ENCODE measurements around the gene ABCD3. TPM values are rescaled to one million over a fixed set of nuclear protein-coding genes. Genes with fewer than 3 reads are reported as not detected.

ABCD3 gene
- total and polyA plus RNA-seq, 2 of the 13 experiments (the other 11 are each of a cell fraction or from before 2014, with no cell fraction given), result 27.5 to 166 TPM

DNA sequence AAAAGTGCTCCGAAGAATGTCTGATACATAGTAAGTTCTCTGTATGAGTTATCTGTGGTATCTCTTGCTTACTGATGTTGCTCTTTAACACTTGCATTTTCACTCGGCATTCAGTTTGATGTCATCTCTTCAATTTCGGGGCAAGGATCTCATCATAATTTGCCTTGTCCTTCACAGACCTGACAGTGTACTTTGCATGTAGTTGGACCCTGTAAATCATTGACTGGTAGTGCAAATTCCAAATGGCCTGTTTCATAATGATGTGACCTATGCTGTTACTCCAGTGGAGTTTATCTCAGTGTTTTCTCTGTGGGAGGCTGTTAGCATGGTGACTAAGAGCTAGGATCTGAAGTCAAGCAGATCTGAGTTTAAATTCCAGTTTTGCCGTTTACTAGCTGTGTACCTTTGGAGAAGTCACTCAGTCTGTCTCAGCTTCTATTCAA is 34.2 kb upstream of the ABCD3 start (continued):
- TF ChIP-seq, protein P1, sequence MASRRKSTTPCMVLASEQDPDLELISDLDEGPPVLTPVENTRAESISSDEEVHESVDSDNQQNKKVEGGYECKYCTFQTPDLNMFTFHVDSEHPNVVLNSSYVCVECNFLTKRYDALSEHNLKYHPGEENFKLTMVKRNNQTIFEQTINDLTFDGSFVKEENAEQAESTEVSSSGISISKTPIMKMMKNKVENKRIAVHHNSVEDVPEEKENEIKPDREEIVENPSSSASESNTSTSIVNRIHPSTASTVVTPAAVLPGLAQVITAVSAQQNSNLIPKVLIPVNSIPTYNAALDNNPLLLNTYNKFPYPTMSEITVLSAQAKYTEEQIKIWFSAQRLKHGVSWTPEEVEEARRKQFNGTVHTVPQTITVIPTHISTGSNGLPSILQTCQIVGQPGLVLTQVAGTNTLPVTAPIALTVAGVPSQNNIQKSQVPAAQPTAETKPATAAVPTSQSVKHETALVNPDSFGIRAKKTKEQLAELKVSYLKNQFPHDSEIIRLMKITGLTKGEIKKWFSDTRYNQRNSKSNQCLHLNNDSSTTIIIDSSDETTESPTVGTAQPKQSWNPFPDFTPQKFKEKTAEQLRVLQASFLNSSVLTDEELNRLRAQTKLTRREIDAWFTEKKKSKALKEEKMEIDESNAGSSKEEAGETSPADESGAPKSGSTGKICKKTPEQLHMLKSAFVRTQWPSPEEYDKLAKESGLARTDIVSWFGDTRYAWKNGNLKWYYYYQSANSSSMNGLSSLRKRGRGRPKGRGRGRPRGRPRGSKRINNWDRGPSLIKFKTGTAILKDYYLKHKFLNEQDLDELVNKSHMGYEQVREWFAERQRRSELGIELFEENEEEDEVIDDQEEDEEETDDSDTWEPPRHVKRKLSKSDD (CRISPR knock-in tag; IDR thresholded peaks at IDR 0.05; ENCODE audit: low read depth), result peak; percentile 98
- TF ChIP-seq MBD4 (IDR thresholded peaks at IDR 0.05; ENCODE audit: borderline replicate concordance, low read length), result no peak
- TF ChIP-seq, protein P2, sequence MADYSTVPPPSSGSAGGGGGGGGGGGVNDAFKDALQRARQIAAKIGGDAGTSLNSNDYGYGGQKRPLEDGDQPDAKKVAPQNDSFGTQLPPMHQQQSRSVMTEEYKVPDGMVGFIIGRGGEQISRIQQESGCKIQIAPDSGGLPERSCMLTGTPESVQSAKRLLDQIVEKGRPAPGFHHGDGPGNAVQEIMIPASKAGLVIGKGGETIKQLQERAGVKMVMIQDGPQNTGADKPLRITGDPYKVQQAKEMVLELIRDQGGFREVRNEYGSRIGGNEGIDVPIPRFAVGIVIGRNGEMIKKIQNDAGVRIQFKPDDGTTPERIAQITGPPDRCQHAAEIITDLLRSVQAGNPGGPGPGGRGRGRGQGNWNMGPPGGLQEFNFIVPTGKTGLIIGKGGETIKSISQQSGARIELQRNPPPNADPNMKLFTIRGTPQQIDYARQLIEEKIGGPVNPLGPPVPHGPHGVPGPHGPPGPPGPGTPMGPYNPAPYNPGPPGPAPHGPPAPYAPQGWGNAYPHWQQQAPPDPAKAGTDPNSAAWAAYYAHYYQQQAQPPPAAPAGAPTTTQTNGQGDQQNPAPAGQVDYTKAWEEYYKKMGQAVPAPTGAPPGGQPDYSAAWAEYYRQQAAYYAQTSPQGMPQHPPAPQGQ (CRISPR knock-in tag; IDR thresholded peaks at IDR 0.05; ENCODE audit: borderline replicate concordance), result no peak
- no peak for TF ChIP-seq ZNF17 (CRISPR knock-in tag; IDR thresholded peaks at IDR 0.05)
- peak; percentile 96 for TF ChIP-seq GATAD2A (CRISPR knock-in tag; IDR thresholded peaks at IDR 0.05)
- TF ChIP-seq SP1 (IDR thresholded peaks at IDR 0.05), result no peak
- peak; percentile 17; the same call in 1 of the 2 replicates for TF ChIP-seq SP1 (CRISPR knock-in tag; IDR thresholded peaks at IDR 0.05)
- TF ChIP-seq, protein P3, sequence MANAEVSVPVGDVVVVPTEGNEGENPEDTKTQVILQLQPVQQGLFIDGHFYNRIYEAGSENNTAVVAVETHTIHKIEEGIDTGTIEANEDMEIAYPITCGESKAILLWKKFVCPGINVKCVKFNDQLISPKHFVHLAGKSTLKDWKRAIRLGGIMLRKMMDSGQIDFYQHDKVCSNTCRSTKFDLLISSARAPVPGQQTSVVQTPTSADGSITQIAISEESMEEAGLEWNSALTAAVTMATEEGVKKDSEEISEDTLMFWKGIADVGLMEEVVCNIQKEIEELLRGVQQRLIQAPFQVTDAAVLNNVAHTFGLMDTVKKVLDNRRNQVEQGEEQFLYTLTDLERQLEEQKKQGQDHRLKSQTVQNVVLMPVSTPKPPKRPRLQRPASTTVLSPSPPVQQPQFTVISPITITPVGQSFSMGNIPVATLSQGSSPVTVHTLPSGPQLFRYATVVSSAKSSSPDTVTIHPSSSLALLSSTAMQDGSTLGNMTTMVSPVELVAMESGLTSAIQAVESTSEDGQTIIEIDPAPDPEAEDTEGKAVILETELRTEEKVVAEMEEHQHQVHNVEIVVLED (CRISPR knock-in tag; IDR thresholded peaks at IDR 0.05; ENCODE audit: borderline replicate concordance), result no peak; the same call in 1 of the 2 replicates
- no peak for TF ChIP-seq NFRKB (IDR thresholded peaks at IDR 0.05)
- TF ChIP-seq ZSCAN20 (CRISPR knock-in tag; IDR thresholded peaks at IDR 0.05; ENCODE audit: borderline replicate concordance), result no peak
- TF ChIP-seq, protein P4, sequence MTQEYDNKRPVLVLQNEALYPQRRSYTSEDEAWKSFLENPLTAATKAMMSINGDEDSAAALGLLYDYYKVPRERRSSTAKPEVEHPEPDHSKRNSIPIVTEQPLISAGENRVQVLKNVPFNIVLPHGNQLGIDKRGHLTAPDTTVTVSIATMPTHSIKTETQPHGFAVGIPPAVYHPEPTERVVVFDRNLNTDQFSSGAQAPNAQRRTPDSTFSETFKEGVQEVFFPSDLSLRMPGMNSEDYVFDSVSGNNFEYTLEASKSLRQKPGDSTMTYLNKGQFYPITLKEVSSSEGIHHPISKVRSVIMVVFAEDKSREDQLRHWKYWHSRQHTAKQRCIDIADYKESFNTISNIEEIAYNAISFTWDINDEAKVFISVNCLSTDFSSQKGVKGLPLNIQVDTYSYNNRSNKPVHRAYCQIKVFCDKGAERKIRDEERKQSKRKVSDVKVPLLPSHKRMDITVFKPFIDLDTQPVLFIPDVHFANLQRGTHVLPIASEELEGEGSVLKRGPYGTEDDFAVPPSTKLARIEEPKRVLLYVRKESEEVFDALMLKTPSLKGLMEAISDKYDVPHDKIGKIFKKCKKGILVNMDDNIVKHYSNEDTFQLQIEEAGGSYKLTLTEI (CRISPR knock-in tag; conservative IDR thresholded peaks at IDR 0.05), result no peak
- peak; percentile 80 for TF ChIP-seq BCL6 (CRISPR knock-in tag; IDR thresholded peaks at IDR 0.05)
- TF ChIP-seq EZH2 (conservative IDR thresholded peaks at IDR 0.05; ENCODE audit: low read depth, low read length), result no peak
- TF ChIP-seq, protein P5, sequence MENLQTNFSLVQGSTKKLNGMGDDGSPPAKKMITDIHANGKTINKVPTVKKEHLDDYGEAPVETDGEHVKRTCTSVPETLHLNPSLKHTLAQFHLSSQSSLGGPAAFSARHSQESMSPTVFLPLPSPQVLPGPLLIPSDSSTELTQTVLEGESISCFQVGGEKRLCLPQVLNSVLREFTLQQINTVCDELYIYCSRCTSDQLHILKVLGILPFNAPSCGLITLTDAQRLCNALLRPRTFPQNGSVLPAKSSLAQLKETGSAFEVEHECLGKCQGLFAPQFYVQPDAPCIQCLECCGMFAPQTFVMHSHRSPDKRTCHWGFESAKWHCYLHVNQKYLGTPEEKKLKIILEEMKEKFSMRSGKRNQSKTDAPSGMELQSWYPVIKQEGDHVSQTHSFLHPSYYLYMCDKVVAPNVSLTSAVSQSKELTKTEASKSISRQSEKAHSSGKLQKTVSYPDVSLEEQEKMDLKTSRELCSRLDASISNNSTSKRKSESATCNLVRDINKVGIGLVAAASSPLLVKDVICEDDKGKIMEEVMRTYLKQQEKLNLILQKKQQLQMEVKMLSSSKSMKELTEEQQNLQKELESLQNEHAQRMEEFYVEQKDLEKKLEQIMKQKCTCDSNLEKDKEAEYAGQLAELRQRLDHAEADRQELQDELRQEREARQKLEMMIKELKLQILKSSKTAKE (CRISPR knock-in tag; IDR thresholded peaks at IDR 0.05; ENCODE audit: borderline replicate concordance), result peak; percentile 53
- TF ChIP-seq ZNF720 (CRISPR knock-in tag; IDR thresholded peaks at IDR 0.05), result no peak
- peak; percentile 92 for TF ChIP-seq SAP130 (CRISPR knock-in tag; IDR thresholded peaks at IDR 0.05; ENCODE audit: low read depth)
- peak; percentile 87 for TF ChIP-seq ZSCAN25 (CRISPR knock-in tag; IDR thresholded peaks at IDR 0.05)
- TF ChIP-seq, protein P6, sequence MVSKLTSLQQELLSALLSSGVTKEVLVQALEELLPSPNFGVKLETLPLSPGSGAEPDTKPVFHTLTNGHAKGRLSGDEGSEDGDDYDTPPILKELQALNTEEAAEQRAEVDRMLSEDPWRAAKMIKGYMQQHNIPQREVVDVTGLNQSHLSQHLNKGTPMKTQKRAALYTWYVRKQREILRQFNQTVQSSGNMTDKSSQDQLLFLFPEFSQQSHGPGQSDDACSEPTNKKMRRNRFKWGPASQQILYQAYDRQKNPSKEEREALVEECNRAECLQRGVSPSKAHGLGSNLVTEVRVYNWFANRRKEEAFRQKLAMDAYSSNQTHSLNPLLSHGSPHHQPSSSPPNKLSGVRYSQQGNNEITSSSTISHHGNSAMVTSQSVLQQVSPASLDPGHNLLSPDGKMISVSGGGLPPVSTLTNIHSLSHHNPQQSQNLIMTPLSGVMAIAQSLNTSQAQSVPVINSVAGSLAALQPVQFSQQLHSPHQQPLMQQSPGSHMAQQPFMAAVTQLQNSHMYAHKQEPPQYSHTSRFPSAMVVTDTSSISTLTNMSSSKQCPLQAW (CRISPR knock-in tag; IDR thresholded peaks at IDR 0.05), result peak; percentile 100

Measured in HepG2 (cell line).